ENCODE measurements around the gene UPK1A.

DNA sequence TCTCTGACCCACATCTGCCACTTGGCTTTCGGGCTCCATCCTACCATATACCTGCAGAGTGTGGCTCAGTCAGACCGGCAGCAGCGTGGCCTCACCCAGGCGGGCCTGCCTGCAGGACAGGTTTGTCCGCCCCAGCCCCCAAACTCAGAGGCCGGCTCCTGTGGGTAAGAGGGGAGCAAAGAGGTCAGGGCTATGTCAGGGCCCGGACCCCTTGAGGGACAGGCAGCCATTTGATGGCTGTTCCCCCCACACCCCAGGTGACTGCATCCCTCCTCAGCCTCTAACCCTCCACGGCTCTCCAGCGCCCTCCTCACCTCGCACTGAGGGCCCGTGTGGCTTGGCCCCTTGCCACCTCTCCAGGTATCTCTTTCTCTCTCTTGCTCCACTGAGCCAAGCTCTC lies 25.7 kb downstream of the UPK1A start:
- TF ChIP-seq, protein P1, sequence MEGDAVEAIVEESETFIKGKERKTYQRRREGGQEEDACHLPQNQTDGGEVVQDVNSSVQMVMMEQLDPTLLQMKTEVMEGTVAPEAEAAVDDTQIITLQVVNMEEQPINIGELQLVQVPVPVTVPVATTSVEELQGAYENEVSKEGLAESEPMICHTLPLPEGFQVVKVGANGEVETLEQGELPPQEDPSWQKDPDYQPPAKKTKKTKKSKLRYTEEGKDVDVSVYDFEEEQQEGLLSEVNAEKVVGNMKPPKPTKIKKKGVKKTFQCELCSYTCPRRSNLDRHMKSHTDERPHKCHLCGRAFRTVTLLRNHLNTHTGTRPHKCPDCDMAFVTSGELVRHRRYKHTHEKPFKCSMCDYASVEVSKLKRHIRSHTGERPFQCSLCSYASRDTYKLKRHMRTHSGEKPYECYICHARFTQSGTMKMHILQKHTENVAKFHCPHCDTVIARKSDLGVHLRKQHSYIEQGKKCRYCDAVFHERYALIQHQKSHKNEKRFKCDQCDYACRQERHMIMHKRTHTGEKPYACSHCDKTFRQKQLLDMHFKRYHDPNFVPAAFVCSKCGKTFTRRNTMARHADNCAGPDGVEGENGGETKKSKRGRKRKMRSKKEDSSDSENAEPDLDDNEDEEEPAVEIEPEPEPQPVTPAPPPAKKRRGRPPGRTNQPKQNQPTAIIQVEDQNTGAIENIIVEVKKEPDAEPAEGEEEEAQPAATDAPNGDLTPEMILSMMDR (IDR thresholded peaks at IDR 0.05), result no peak
- TF ChIP-seq POLR2A (IDR thresholded peaks at IDR 0.05), result no peak
- TF ChIP-seq POLR2AphosphoS5 (IDR thresholded peaks at IDR 0.05), result no peak

All from breast epithelium (tissue), 3 donors.